NT2/D1 (cell line): ENCODE data around the gene STAB1.

Source experiments
- DNase-seq: peaks from one replicate; pipeline ENCODE4 v3.0.0-alpha.2; 2011; ENCODE audit warnings: low read depth, low spot score
- H3K27me3 ChIP-seq: 2 replicates; pipeline ENCODE4 v1.6.0; 2011; ENCODE audit warnings: mild to moderate bottlenecking; ENCODE audit not compliant: insufficient read length, insufficient read depth
- H3K36me3 ChIP-seq: 2 replicates; pipeline ENCODE4 v1.6.1; 2011; ENCODE audit warnings: mild to moderate bottlenecking, low read length, mixed read lengths; ENCODE audit not compliant: insufficient read depth, insufficient read length
- H3K4me1 ChIP-seq: 2 replicates; pipeline ENCODE4 v1.5.1; 2011; ENCODE audit not compliant: insufficient read depth, insufficient read length
- H3K4me3 ChIP-seq: 2 replicates; pipeline ENCODE4 v1.5.1; 2011; ENCODE audit warnings: low read depth; ENCODE audit not compliant: insufficient read length
- H3K9ac ChIP-seq: 2 replicates; pipeline ENCODE4 v1.6.0; 2011; ENCODE audit warnings: low read depth; ENCODE audit not compliant: insufficient read length
- H3K9me3 ChIP-seq: 2 replicates; pipeline ENCODE4 v1.5.1; 2011; ENCODE audit warnings: mild to moderate bottlenecking, low read length; ENCODE audit not compliant: insufficient read depth
- SUZ12 ChIP-seq: IDR thresholded peaks from 2 replicates; pipeline ENCODE4 v1.6.1; 2011; ENCODE audit not compliant: insufficient read length, insufficient read depth; ENCODE audit errors: extremely low read depth
- YY1 ChIP-seq: IDR thresholded peaks from 2 replicates; pipeline ENCODE4 v1.6.1; 2011; ENCODE audit not compliant: insufficient read length, insufficient read depth
- ZNF274 ChIP-seq: IDR thresholded peaks from 2 replicates; pipeline ENCODE4 v1.6.1; 2011; ENCODE audit warnings: mild to moderate bottlenecking, low read depth, low read length

Gene STAB1

GRCh38 chr3:52539010-52539653 lies 44.0 kb downstream of the STAB1 start:
- Histone ChIP-seq H3K4me1 (peaks cover 5% of the 10 kb centered on the region), H3K9ac (no peak overlapping the region), H3K9me3 (no peaks in the 10 kb centered on the region), H3K36me3 (peaks cover 43% of the 10 kb centered on the region), H3K4me3 (no peak overlapping the region), H3K27me3 (no peaks in the 10 kb centered on the region)
- DNase-seq: no peak
- no peak for TF ChIP-seq SUZ12
- TF ChIP-seq ZNF274: no peak
- TF ChIP-seq YY1: no peak

- no peaks in the 10 kb centered on the region for H3K27me3 ChIP-seq
- no peak overlapping the region for H3K4me3 ChIP-seq
- peaks cover 58% of the 10 kb centered on the region for H3K36me3 ChIP-seq
- no peaks in the 10 kb centered on the region for H3K4me1 ChIP-seq
- DNase-seq: no peak
- H3K9ac ChIP-seq: no peak overlapping the region
- no peak for TF ChIP-seq YY1
- TF ChIP-seq SUZ12: no peak
- TF ChIP-seq ZNF274: no peak
- H3K9me3 ChIP-seq: no peaks in the 10 kb centered on the region
Observed at GRCh38 chr3:52541050-52541449, 45.9 kb downstream of the STAB1 start.

GRCh38 chr3:52544937-52545336 lies 49.8 kb downstream of the STAB1 start:
- peaks cover 61% of the 10 kb centered on the region for H3K36me3 ChIP-seq
- H3K27me3 ChIP-seq: no peaks in the 10 kb centered on the region
- no peaks in the 10 kb centered on the region for H3K9me3 ChIP-seq
- H3K9ac ChIP-seq: no peak overlapping the region
- no peaks in the 10 kb centered on the region for H3K4me1 ChIP-seq
- no peak overlapping the region for H3K4me3 ChIP-seq
- no peak for DNase-seq
- TF ChIP-seq YY1: no peak
- no peak for TF ChIP-seq ZNF274

GRCh38 chr3:52546111-52546901 lies 51.2 kb downstream of the STAB1 start:
- no peaks in the 10 kb centered on the region for H3K9me3 ChIP-seq
- peaks cover 66% of the 10 kb centered on the region for H3K36me3 ChIP-seq
- H3K4me3 ChIP-seq: no peak overlapping the region
- DNase-seq: no peak
- H3K9ac ChIP-seq: no peak overlapping the region
- TF ChIP-seq ZNF274 (no peak), YY1 (no peak), SUZ12 (no peak)
- no peaks in the 10 kb centered on the region for H3K27me3 ChIP-seq
- H3K4me1 ChIP-seq: no peaks in the 10 kb centered on the region

- no peak for DNase-seq
- Histone ChIP-seq H3K4me3 (no peak overlapping the region), H3K9me3 (no peaks in the 10 kb centered on the region), H3K27me3 (no peaks in the 10 kb centered on the region), H3K9ac (no peak overlapping the region), H3K4me1 (no peaks in the 10 kb centered on the region), H3K36me3 (peaks cover 66% of the 10 kb centered on the region)
- TF ChIP-seq ZNF274 (no peak), SUZ12 (no peak), YY1 (no peak)
Observed at GRCh38 chr3:52547143-52547542, 52.0 kb downstream of the STAB1 start.

GRCh38 chr3:52551118-52551517 lies 56.0 kb downstream of the STAB1 start:
- H3K9ac ChIP-seq: no peak overlapping the region
- H3K4me3 ChIP-seq: no peak overlapping the region
- H3K27me3 ChIP-seq: no peaks in the 10 kb centered on the region
- no peaks in the 10 kb centered on the region for H3K9me3 ChIP-seq
- H3K36me3 ChIP-seq: peaks cover 74% of the 10 kb centered on the region
- no peak for DNase-seq
- H3K4me1 ChIP-seq: no peaks in the 10 kb centered on the region
- TF ChIP-seq SUZ12 (no peak), ZNF274 (no peak), YY1 (no peak)

GRCh38 chr3:52552089-52552488 lies 57.0 kb downstream of the STAB1 start:
- H3K27me3 ChIP-seq: no peaks in the 10 kb centered on the region
- H3K4me3 ChIP-seq: no peak overlapping the region
- H3K4me1 ChIP-seq: no peaks in the 10 kb centered on the region
- H3K9ac ChIP-seq: no peak overlapping the region
- H3K36me3 ChIP-seq: peaks cover 72% of the 10 kb centered on the region
- no peaks in the 10 kb centered on the region for H3K9me3 ChIP-seq
- TF ChIP-seq YY1: no peak
- no peak for TF ChIP-seq SUZ12
- TF ChIP-seq ZNF274: no peak
- no peak for DNase-seq
